ENCODE data around the gene PSMB9. TPM values are rescaled to one million over a fixed set of nuclear protein-coding genes. Genes with fewer than 3 reads are reported as not detected.

PSMB9 gene
- total and polyA plus RNA-seq, 2 of the 4 experiments (the other 2 are of a cell fraction) = 9.0 to 12.8 TPM

- Histone ChIP-seq H2BK15ac (ENCODE audit: low read depth, low read length) (no peak overlapping the region), H3K79me1 (ENCODE audit: low read depth in 1 of 2, low read length in 2 of 2) (no peaks in the 10 kb centered on the region), H3K27ac (ENCODE audit: insufficient read depth, low read length) (no peak overlapping the region), H4K20me1 (ENCODE audit: insufficient read depth, low read length) (no peaks in the 10 kb centered on the region), H3K18ac (ENCODE audit: low read depth, low read length) (no peak overlapping the region), H3K4me1 (ENCODE audit: control insufficient read depth, insufficient read depth, low read length) (peaks cover 5% of the 10 kb centered on the region), H4K91ac (ENCODE audit: insufficient read depth, low read depth, low read length) (no peak overlapping the region), H3K27me3 (ENCODE audit: control insufficient read depth, insufficient read depth, low read length) (0 out of 2 replicates have a peak, but pooled peaks cover 1% of the 10 kb centered on the region), H3K4ac (ENCODE audit: low read depth, low read length) (no peak overlapping the region), H3K4me2 (ENCODE audit: low read depth, low read length) (no peak overlapping the region), H2AFZ (replicated peaks; ENCODE audit: low read length, poor library complexity) (no peak overlapping the region), H2BK5ac (ENCODE audit: low read depth, low read length, poor library complexity, severe bottlenecking) (no peak overlapping the region), H2BK20ac (ENCODE audit: low read depth, low read length) (no peak overlapping the region), H3K9me3 (ENCODE audit: control insufficient read depth, insufficient read depth, low read length) (no peaks in the 10 kb centered on the region), H3K4me3 (ENCODE audit: insufficient read depth, low read depth, low read length) (no peak overlapping the region), H2AK5ac (ENCODE audit: low read depth, low read length) (no peak overlapping the region), H3K14ac (replicated peaks; ENCODE audit: low read depth, low read length) (no peak overlapping the region), H3K23ac (ENCODE audit: low read depth, low read length) (no peak overlapping the region), H3K9ac (ENCODE audit: low read depth, low read length) (no peak overlapping the region), H2BK120ac (ENCODE audit: low read depth, low read length) (no peak overlapping the region), H4K5ac (ENCODE audit: low read depth, low read length) (no peak overlapping the region), H3K9me1 (ENCODE audit: insufficient read depth, low read length) (peaks cover 4% of the 10 kb centered on the region; the same call in 1 of the 2 replicates), H3K56ac (ENCODE audit: extremely low read depth, insufficient read depth, low read length) (no peak overlapping the region), H4K8ac (ENCODE audit: low read depth in 2 of 2, low read length in 2 of 2) (no peak overlapping the region), H2AK9ac (replicated peaks; ENCODE audit: low read depth, low read length, poor library complexity) (no peak overlapping the region), H3K36me3 (ENCODE audit: control insufficient read depth, insufficient read depth, low read length) (no peaks in the 10 kb centered on the region)
- dilution Hi-C loops (cut with HindIII; ENCODE audit: low sequenced_read_pairs, unreplicated experiment) = no loop called here
- BruUV-seq (replicated peaks) = no TSS peak
- intact Hi-C loops (cut with micrococcal nuclease) = no loop called here
- WGBS, 2 experiments (ENCODE audit: extremely low coverage in 2 of 2, insufficient read length in 1 of 2) = no CpG with 5 or more reads among the region's 2 CpGs
- TF ChIP-seq ELK1 (IDR thresholded peaks at IDR 0.05; ENCODE audit: borderline replicate concordance, low read depth, low read length) (no peak), RCOR1 (IDR thresholded peaks at IDR 0.05; ENCODE audit: insufficient replicate concordance, low read length) (no peak), RFX5 (IDR thresholded peaks at IDR 0.05; ENCODE audit: low read depth, low read length) (no peak), BHLHE40 (IDR thresholded peaks at IDR 0.05; ENCODE audit: low read depth, low read length) (no peak), MAFK (IDR thresholded peaks at IDR 0.05; ENCODE audit: low read depth, low read length) (no peak), MXI1 (IDR thresholded peaks at IDR 0.05; ENCODE audit: borderline replicate concordance, low read depth, low read length) (no peak), CHD1 (IDR thresholded peaks at IDR 0.05; ENCODE audit: low read depth, low read length) (no peak)
- DNase-seq (no peak), ATAC-seq (ENCODE audit: low read depth) (no peak)
- in situ Hi-C loops (cut with MboI; ENCODE audit: low sequenced_read_pairs) = no loop called here
- ChIA-PET CTCF (no interaction called here), POLR2A (ENCODE audit: unreplicated experiment) (no interaction called here)
Observed at GRCh38 chr6:32815996-32816395, 38.0 kb upstream of the PSMB9 start.

Data from IMR-90 (cell line).